HFF-Myc (cell line): Measurements from ENCODE around the gene NXPH1.

Experiments
- DNase-seq: peaks from one replicate; pipeline ENCODE4 v3.0.0-alpha.2; 2011; ENCODE audit warnings: low read depth; ENCODE audit errors: extremely low read depth
- H3K4me3 ChIP-seq: replicated peaks from 2 replicates; pipeline ENCODE4 v1.5.1; 2011; ENCODE audit warnings: low read depth, mild to moderate bottlenecking, control low read depth, low read length
- TF ChIP-seq, protein P1 (sequence below): IDR thresholded peaks from 2 replicates; pipeline ENCODE4 v1.5.1; 2012; ENCODE audit warnings: mild to moderate bottlenecking, low read depth, low read length, control low read depth; ENCODE audit errors: missing control alignments

Gene NXPH1

GRCh38 chr7:8778459-8778858, 345.1 kb downstream of the NXPH1 start:
- TF ChIP-seq, protein P1, sequence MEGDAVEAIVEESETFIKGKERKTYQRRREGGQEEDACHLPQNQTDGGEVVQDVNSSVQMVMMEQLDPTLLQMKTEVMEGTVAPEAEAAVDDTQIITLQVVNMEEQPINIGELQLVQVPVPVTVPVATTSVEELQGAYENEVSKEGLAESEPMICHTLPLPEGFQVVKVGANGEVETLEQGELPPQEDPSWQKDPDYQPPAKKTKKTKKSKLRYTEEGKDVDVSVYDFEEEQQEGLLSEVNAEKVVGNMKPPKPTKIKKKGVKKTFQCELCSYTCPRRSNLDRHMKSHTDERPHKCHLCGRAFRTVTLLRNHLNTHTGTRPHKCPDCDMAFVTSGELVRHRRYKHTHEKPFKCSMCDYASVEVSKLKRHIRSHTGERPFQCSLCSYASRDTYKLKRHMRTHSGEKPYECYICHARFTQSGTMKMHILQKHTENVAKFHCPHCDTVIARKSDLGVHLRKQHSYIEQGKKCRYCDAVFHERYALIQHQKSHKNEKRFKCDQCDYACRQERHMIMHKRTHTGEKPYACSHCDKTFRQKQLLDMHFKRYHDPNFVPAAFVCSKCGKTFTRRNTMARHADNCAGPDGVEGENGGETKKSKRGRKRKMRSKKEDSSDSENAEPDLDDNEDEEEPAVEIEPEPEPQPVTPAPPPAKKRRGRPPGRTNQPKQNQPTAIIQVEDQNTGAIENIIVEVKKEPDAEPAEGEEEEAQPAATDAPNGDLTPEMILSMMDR, result no peak
- H3K4me3 ChIP-seq, result no peak overlapping the region
- no peak for DNase-seq

- no peak overlapping the region for H3K4me3 ChIP-seq
- TF ChIP-seq, protein P1, result no peak
- DNase-seq, result no peak
Observed at GRCh38 chr7:8781166-8781565, 347.8 kb downstream of the NXPH1 start.

DNA sequence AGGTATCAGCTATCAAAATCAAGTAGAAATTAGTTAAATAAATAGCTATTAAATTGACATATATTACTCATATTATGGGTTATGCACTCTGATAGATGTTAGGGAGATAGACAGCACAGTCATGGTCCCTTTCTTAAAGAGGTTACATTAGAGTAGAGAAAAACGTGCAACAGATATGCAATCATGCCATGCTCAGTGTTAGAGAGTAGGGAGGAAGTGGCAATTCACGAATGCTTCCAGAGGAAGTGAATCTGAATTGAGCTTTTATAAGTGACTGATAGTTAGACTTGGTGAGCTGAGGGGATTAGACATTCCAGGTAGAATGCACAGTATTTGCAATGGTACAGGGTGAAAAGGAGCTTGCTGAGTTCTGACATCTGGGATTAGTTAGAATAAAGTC, 349.8 kb downstream of the NXPH1 start:
- no peak overlapping the region for H3K4me3 ChIP-seq
- no peak for DNase-seq
- TF ChIP-seq, protein P1, result no peak

DNA sequence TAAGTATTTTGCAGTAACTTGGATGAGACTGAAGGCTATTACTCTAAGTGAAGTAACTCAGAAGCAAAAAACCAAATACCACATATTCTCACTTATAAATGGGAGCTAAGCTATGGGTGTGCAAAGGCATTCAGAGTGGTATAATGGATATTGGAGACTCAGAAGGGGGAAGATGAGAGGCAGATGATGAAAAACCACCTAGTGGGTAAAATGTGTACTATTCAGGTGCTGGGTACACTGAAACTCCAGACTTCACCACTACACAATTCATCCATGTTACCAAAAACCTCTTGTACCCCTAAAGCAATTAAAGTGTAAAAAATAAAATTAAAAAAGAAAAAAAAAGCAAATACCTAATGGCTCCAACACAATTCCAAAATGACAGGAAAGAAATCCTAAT, 351.7 kb downstream of the NXPH1 start:
- TF ChIP-seq, protein P1, result no peak
- no peak overlapping the region for H3K4me3 ChIP-seq
- DNase-seq, result no peak

DNA sequence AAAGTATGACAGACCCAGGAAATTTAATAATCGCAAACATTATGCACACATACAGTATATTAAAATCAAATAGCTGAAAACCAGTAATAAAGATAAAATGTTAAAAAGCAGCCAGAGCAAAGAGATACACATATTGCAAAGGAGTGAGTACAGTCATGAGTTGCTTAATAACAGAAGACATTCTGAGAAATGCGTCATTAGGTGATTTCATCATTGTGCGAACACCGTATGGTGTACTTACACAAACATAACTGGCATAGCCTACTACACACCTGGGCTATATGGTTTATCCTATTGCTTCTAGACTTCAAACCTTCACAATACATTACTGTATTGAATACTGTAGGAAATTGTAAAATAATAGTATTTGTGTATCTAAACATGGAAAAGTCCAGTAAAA, 367.6 kb downstream of the NXPH1 start:
- no peak overlapping the region for H3K4me3 ChIP-seq
- DNase-seq, result no peak
- TF ChIP-seq, protein P1, result no peak
